ENCODE data around the gene C4BPB.

Gene C4BPB

GRCh38 chr1:207084701-207085180 is 3.9 kb upstream of the C4BPB start:
- peak; percentile 63 for DNase-seq (ENCODE audit: low spot score)

GRCh38 chr1:207085887-207086286 is 2.8 kb upstream of the C4BPB start:
- no peak for DNase-seq (ENCODE audit: low spot score)

- DNase-seq (ENCODE audit: low spot score) = no peak
Observed at GRCh38 chr1:207088161-207088560, 499 bp upstream of the C4BPB start.

GRCh38 chr1:207089627-207090355 is 1.1 kb downstream of the C4BPB start:
- no peak for DNase-seq (ENCODE audit: low spot score)

- DNase-seq (ENCODE audit: low spot score) = no peak
Observed at GRCh38 chr1:207091200-207091908, 2.7 kb downstream of the C4BPB start.

- no peak for DNase-seq (ENCODE audit: low spot score)
Observed at GRCh38 chr1:207093944-207094343, 5.3 kb downstream of the C4BPB start.

GRCh38 chr1:207097871-207098324 is 9.2 kb downstream of the C4BPB start:
- DNase-seq (ENCODE audit: low spot score) = no peak

GRCh38 chr1:207101720-207102119 is 13.1 kb downstream of the C4BPB start:
- no peak for DNase-seq (ENCODE audit: low spot score)

- DNase-seq (ENCODE audit: low spot score) = no peak
Observed at GRCh38 chr1:207102146-207102545, 13.5 kb downstream of the C4BPB start.

- DNase-seq (ENCODE audit: low spot score) = no peak
Observed at GRCh38 chr1:207102659-207103058, 14.0 kb downstream of the C4BPB start.

GRCh38 chr1:207103892-207104373 is 15.3 kb downstream of the C4BPB start, which contains the start of gene C4BPA:
C4BPA (plus strand) TSS chr1:207104233; CDS start chr1:207113026, 8,793 bp downstream.
- no peak for DNase-seq (ENCODE audit: low spot score)

- DNase-seq (ENCODE audit: low spot score) = no peak
Observed at GRCh38 chr1:207109004-207109403, 20.3 kb downstream of the C4BPB start.

- no peak for DNase-seq (ENCODE audit: low spot score)
Observed at GRCh38 chr1:207112616-207113296, 24.1 kb downstream of the C4BPB start.

- DNase-seq (ENCODE audit: low spot score) = no peak
Observed at GRCh38 chr1:207115269-207115668, 26.6 kb downstream of the C4BPB start.

- no peak for DNase-seq (ENCODE audit: low spot score)
Observed at GRCh38 chr1:207124389-207124788, 35.7 kb downstream of the C4BPB start.

- no peak for DNase-seq (ENCODE audit: low spot score)
Observed at GRCh38 chr1:207128336-207128921, 39.8 kb downstream of the C4BPB start.

GRCh38 chr1:207129053-207129452 is 40.4 kb downstream of the C4BPB start:
- DNase-seq (ENCODE audit: low spot score) = no peak

- no peak for DNase-seq (ENCODE audit: low spot score)
Observed at GRCh38 chr1:207130252-207131036, 41.8 kb downstream of the C4BPB start.

- DNase-seq (ENCODE audit: low spot score) = no peak
Observed at GRCh38 chr1:207131163-207131562, 42.5 kb downstream of the C4BPB start.

GRCh38 chr1:207134581-207134980 is 45.9 kb downstream of the C4BPB start:
- DNase-seq (ENCODE audit: low spot score) = no peak

GRCh38 chr1:207139616-207140015 is 51.0 kb downstream of the C4BPB start:
- DNase-seq (ENCODE audit: low spot score) = no peak
